ENCODE results near the gene ZCCHC17. TPM values are rescaled to one million over a fixed set of nuclear protein-coding genes. Genes with fewer than 3 reads are reported as not detected.

The ZCCHC17 gene
- total RNA-seq, 1 donor from 2014 or later, result 17.4 TPM

- Histone ChIP-seq H3K4me3 (no peak overlapping the region), H3K4me1 (no peaks in the 10 kb centered on the region), H3K9me3 (no peaks in the 10 kb centered on the region), H3K27ac (no peak overlapping the region), H3K36me3 (peaks cover 0 to 44% of the 10 kb centered on the region in 2 donors), H3K27me3 (no peaks in the 10 kb centered on the region)
- TF ChIP-seq POLR2A (IDR thresholded peaks at IDR 0.05) (no peak), POLR2AphosphoS5 (IDR thresholded peaks at IDR 0.05; ENCODE audit: insufficient read depth in 1 of 2, low read depth in 1 of 2) (no peak), CTCF (IDR thresholded peaks at IDR 0.05) (no peak)
- no peak for DNase-seq (ENCODE audit: extremely low spot score in 2 of 2)
- intact Hi-C loops (cut with DNase I), result no loop called here
Observed at GRCh38 chr1:31318146-31318545, 21.3 kb downstream of the ZCCHC17 start.

GRCh38 chr1:31324093-31324492, 27.3 kb downstream of the ZCCHC17 start:
- peaks cover 0 to 29% of the 10 kb centered on the region in 2 donors for H3K36me3 ChIP-seq
- no peaks in the 10 kb centered on the region for H3K4me1 ChIP-seq
- no peaks in the 10 kb centered on the region for H3K27me3 ChIP-seq
- no peaks in the 10 kb centered on the region for H3K9me3 ChIP-seq
- H3K4me3 ChIP-seq, result no peak overlapping the region
- intact Hi-C loops (cut with DNase I), result no loop called here
- no peak for DNase-seq (ENCODE audit: extremely low spot score in 2 of 2)
- no peak overlapping the region for H3K27ac ChIP-seq
- no peak for TF ChIP-seq CTCF (IDR thresholded peaks at IDR 0.05)

GRCh38 chr1:31324992-31325391, 28.2 kb downstream of the ZCCHC17 start:
- no peaks in the 10 kb centered on the region for H3K9me3 ChIP-seq
- H3K36me3 ChIP-seq, result peaks cover 0 to 21% of the 10 kb centered on the region in 2 donors
- no peak overlapping the region for H3K27ac ChIP-seq
- intact Hi-C loops (cut with DNase I), result no loop called here
- H3K4me1 ChIP-seq, result no peaks in the 10 kb centered on the region
- TF ChIP-seq POLR2A (IDR thresholded peaks at IDR 0.05) (no peak), POLR2AphosphoS5 (IDR thresholded peaks at IDR 0.05; ENCODE audit: insufficient read depth in 1 of 2, low read depth in 1 of 2) (no peak)
- DNase-seq (ENCODE audit: extremely low spot score in 2 of 2), result no peak
- H3K27me3 ChIP-seq, result no peaks in the 10 kb centered on the region
- no peak overlapping the region for H3K4me3 ChIP-seq

GRCh38 chr1:31326461-31326860, 29.6 kb downstream of the ZCCHC17 start:
- no peak overlapping the region for H3K4me3 ChIP-seq
- intact Hi-C loops (cut with DNase I), result no loop called here
- DNase-seq (ENCODE audit: extremely low spot score in 2 of 2), result no peak
- H3K27ac ChIP-seq, result no peak overlapping the region
- H3K27me3 ChIP-seq, result no peaks in the 10 kb centered on the region
- H3K4me1 ChIP-seq, result no peaks in the 10 kb centered on the region
- H3K9me3 ChIP-seq, result no peaks in the 10 kb centered on the region
- no peak for TF ChIP-seq CTCF (IDR thresholded peaks at IDR 0.05)
- no peak for TF ChIP-seq POLR2AphosphoS5 (IDR thresholded peaks at IDR 0.05; ENCODE audit: insufficient read depth in 1 of 2, low read depth in 1 of 2)
- TF ChIP-seq POLR2A (IDR thresholded peaks at IDR 0.05), result no peak
- H3K36me3 ChIP-seq, result peaks cover 0 to 8% of the 10 kb centered on the region in 2 donors

- no peaks in the 10 kb centered on the region for H3K4me1 ChIP-seq
- TF ChIP-seq CTCF (IDR thresholded peaks at IDR 0.05), result no peak
- no peak for TF ChIP-seq POLR2AphosphoS5 (IDR thresholded peaks at IDR 0.05; ENCODE audit: insufficient read depth in 1 of 2, low read depth in 1 of 2)
- TF ChIP-seq POLR2A (IDR thresholded peaks at IDR 0.05), result no peak
- no peaks in the 10 kb centered on the region for H3K27me3 ChIP-seq
- no peaks in the 10 kb centered on the region for H3K9me3 ChIP-seq
- intact Hi-C loops (cut with DNase I), result no loop called here
- peaks cover 0 to 7% of the 10 kb centered on the region in 2 donors for H3K36me3 ChIP-seq
- DNase-seq (ENCODE audit: extremely low spot score in 2 of 2), result no peak
- no peak overlapping the region for H3K27ac ChIP-seq
- no peak overlapping the region for H3K4me3 ChIP-seq
Observed at GRCh38 chr1:31327381-31327780, 30.5 kb downstream of the ZCCHC17 start.

GRCh38 chr1:31335007-31335406, 38.2 kb downstream of the ZCCHC17 start:
- intact Hi-C loops (cut with DNase I), result no loop called here
- DNase-seq (ENCODE audit: extremely low spot score in 2 of 2), result no peak
- Histone ChIP-seq H3K27me3 (no peaks in the 10 kb centered on the region), H3K9me3 (no peaks in the 10 kb centered on the region), H3K36me3 (peaks cover 0 to 11% of the 10 kb centered on the region in 2 donors), H3K4me3 (no peak overlapping the region), H3K4me1 (no peaks in the 10 kb centered on the region), H3K27ac (no peak overlapping the region)
- TF ChIP-seq POLR2A (IDR thresholded peaks at IDR 0.05) (no peak), POLR2AphosphoS5 (IDR thresholded peaks at IDR 0.05; ENCODE audit: insufficient read depth in 1 of 2, low read depth in 1 of 2) (peak in 1 of 2 donors; percentile 40), CTCF (IDR thresholded peaks at IDR 0.05) (peak; percentile 14 to 24 (median 14))

Measured in vagina (tissue), 2 donors.